NCI-H2081 (cell line): ENCODE measurements around the gene MEF2D.

Source experiments
- DNase-seq, 2 experiments: peaks; one replicate each; lab custom pipeline; 2025; lab: John Stamatoyannopoulos, UW

The MEF2D gene

DNA sequence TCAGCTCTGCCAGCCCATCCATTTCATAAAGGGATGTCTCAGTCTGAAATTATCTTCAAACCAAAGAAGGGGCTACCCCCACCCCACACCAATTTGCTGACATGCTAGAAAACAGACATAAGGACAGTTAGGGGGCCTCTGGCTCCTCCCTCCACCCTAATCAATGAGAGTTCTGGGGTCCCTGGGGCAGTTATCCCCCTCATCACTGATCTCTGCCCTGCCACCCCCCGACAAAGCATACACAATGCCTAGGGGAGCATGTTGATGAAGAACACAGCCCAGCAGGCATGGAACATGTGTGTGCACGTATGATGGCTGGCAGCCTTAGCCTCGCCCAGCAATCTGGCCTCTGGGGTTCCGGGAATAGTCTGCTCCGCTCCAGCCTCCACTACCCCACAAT lies 72.6 kb downstream of the MEF2D start:
- no peak for DNase-seq

DNA sequence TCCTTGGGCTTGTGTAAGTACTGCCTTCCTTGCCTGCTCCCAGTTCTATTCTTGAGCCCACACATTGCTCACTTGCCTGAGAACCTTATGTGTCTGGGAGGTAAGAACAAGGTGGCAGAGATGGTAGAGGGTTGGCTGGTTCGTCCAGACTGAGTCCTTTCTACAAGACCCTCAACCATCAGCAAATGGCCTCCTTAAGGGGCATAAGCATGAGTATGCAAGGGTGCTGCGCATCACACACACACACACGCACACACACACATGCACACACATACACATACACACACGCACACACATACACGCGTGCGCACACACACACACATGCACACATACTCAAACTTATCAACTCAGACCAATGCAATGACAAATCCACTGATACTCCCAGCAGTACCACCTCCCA lies 74.6 kb downstream of the MEF2D start:
- no peak for DNase-seq

DNA sequence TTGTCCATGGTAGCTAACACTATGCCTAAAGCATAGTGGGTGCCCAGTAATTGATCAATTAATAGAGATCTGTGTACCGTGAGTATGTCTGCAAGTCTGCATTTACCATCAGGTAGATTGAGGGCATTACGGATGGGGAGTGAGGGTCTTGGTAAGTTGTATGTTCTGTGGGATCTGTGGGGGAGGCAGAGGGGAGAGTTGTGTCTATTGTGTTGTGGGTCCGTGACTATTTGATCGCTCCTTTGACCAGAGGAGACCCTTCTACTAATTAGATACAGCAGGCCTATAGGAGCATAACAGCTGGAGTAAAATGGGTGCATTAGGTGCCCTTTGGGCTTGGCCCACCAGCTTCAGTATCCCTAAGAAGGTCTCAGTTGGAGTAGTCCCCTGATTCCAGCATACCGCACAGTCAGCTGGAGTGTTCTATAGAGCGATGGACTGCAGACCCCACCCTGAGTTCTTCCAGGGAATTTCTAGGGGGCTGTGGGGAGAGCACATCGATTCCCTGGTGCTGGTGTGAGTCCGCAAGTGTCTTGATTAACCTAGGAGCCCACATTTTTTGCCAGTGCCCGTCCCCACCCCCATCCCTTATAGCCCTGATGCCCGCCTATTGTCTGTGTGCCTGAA lies 75.7 kb downstream of the MEF2D start:
- no peak for DNase-seq

DNA sequence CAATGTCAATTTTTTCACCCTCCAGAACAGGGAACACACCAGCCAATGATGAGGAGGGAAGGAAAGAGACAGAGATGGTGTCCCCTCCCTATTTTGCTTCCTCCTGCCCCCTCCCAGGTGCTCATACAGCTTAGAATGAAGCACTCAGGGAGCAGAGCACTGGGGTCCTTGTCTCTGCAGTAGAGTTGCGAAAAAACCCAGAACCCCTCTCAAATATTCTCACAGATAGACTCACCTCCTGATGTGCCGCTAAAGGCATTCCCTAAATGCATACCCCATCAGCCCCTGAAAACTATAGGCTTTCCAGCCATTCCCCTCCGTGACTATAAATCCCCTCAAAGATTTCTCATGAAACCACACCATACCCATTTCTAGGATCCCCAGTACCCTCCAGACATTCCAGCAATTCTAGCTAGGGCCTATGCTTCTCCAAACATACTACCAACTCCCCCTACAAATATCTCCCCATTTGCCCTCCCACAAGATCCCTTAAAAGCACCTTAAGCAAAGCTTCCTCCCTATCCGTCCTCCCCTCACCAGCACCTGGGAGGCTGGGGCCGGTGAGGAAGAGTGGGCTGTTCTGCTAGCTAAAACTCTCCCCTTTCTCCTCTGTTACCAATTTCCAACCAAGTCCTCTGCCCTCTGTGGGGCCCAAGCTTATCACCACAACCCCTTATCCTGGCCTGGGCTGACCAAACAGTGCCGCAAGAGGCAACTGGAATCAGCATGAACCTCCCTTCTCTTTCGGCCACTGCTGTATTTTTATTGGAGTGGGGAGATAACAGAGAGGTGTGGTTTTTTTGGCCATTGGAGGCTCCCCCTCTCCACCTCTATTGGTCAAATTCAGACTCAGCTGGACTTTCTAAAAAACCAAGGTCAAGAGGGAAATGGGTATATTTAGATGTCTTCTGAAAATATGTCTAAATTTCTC lies 76.9 kb downstream of the MEF2D start:
- DNase-seq = no peak

DNA sequence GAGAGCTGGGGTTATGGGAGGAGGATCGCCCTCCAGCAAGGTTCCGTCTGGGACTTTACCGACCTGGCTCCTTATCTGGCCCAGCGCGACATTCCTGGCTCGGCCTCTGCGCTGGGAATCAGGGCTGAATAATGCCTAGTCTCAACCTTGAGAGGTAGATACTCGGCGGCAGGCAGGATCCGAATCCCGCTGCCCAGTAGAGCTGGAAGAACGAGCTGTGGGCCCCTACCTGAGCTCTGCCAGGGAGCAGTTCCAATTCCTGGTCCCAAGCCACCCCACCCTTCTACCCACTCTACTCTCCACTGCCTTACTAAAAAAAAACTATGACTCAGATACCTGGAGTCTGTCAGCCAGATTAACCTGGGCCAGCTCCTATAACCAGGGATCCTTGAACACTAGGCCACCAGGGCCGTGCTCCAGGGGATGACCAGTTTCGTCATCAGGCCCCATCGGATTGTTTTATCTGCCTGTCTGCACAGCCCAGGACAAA lies 77.9 kb downstream of the MEF2D start:
- DNase-seq = no peak

DNA sequence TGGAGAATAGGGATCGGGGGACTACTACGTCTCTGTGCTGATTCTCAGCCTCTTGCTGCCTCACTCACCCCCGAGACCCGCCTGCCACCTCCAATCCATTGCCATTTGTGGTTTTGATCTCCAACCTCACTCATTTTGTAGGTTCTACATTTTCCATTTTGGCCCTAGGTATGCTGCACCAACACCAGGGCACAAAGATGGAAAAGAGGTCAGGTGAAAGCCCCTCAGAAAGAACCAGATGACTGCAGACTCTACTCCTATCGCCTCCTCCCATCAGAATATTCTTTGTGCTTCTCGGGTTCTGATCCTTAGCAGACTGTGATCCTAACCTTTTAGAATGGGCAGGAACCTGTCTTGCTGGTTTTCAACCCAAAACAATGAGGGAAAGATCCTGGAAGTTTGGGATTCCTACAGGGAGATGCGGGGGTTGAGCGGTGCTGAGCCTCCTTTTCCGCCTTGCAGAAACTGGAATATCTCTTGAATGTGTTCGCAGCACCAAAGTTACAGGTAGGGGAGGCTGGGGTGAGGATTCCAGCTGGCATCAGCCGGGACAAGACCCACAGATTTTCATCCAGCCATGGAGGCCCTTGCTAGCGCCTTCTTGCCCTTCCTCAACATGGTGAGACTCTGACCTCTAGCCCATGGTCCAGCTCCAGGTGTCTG lies 78.5 kb downstream of the MEF2D start:
- no peak for DNase-seq

DNA sequence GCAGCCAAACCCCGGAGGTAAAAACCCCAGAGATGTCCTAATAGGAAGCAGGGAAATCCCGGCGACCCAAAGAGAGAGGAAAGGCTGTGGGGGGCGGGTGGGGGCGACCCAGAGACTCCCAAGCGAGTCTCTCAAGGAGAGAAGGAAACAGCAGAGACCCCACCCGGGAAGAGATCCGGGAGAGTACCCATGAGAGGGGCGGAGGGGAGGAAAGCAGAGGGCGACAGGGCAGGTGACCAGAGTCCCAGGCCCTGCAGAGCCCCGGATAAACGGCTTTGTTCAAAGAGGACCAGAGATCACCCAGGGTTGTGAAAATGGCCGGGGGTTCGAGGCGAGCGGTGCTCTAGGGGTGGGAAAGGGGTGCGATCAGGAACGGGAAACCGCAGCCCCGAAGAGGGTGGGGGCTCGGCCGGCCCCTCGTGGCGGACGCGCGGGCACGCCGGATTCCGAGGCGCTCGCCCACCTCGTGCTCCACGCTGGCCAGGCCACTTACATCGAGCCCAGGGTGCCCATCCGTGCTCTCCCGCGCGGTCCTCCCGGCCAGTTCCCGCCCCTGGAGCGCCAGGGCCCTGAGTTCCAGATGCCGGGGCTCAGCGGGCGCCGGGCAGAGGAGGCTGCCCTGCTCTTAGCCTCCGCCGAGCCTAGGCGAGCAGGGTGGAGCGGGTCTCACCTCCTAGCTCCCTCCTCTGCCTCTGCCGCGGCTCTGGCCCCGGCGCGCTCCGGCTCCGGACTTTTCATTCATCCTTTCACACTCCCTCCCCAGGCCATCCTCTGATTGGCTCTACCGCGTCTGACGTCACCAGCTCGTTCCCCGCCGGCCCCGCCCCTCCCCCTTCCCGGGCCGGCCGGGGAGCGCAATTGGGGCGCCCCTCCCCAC lies 79.3 kb downstream of the MEF2D start:
- DNase-seq = peak; percentile 85

DNA sequence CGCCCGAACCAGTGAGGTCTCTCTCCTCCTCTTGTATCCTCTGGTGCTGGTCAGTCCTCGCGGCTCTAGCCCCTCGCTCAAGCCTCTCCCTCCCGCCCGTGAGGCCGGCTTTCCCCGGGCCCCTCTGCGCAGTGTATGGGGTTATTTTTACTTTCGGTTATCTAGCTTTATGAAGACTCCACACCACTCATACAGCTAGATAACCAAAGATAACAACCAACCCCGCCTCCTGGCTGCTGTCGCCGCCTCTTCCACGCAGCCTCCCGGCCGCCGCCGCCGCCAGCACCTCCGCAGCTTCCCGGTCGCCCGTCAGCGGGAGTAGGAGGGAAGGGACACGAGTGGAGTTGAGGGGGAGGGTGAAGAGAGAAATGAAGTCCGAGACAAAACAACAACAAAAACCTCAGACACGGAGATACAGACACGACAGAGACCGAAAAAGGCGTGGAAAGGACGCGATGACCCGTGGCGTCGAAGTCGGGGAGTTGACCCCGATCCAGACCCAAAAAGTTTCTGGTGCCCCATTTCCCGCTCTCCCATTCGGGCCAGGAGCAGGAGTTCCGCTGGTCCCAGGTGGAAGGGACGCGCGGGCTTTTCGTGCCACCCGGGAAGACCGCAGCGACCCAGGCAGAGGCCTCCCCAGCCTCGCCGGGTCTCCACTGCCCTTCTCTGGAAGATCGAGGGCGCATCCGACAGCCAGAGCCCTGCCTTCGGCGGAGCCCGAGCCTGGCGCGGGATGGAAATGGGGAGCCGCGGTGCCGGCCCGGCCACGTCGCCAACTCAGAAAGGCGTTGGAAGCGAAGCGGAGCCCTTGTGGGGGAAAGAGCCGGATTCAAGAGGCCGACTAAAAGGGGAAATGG lies 80.1 kb downstream of the MEF2D start:
- DNase-seq = no peak

DNA sequence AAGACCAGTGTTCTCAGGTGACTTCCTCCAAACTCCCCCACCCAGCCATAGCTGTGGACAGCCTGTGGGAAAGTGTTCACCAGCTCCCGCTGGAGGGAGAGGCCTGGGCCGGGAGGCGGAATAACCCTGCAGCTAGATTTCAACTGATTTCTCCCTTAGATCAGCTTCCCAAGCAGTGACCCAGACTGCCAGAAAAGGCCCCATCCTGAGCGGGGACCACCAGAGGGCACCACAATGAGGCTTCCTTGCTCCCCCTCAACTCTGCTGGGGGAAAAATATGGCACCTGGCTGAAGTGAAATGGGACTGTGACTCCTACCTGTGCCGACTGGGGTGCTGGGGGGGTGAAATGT lies 80.7 kb downstream of the MEF2D start:
- no peak for DNase-seq

DNA sequence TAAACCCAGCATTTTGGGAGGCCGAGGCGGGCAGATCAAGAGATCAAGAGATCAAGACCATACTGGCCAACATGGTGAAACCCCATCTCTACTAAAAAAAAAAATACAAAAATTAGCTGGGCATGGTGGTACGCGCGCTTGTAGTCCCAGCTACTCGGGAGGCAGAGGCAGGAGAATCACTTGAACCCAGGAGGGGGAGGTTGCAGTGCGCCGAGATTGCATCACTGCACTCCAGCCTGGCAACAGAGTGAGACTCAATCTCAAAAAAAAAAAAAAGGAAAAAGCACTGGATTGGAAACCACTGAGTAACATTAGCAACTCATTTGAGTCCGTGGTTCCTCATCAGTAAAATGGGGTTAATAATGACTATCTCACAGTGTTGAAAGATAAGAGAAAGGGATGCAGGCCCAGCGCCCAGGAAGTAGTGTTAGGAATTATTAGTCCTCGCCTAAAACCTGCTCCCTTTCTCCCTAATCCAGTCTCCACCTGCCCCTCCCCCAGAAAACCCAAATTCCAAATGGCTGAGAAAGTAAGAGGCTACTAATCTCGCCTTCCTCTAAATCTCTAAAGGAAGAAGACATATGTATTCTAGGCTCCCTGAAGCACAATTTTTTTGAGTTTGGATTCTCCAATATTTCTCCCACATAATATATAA lies 82.0 kb downstream of the MEF2D start:
- no peak for DNase-seq

DNA sequence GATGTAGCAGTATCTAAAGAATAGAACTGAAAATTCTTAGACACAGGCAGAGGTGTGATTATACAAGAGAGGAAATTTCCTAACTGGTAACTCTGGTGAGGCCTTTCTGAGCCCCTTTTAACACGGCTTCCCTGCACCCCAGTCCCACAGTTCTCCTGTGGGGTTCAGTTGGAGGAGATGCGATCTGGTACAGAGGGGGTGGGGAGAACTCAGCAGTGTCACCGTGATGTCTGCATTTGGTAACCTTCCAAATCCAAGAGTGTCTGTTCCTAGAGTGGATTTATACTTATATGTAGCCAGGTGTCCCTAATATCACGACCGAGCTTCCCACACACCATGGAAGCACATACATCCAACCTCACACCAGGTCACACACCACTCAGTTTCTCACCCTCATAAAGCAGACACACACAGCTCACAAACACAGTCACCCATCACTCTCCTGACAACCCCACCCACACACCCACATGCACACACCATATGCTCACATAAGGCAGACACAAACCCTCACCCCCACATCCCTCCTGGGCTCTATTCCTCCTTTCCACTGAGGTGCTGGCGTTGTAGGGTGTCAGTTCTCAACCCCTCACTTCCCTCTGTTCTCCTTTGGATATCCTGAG lies 83.1 kb downstream of the MEF2D start:
- no peak for DNase-seq

DNA sequence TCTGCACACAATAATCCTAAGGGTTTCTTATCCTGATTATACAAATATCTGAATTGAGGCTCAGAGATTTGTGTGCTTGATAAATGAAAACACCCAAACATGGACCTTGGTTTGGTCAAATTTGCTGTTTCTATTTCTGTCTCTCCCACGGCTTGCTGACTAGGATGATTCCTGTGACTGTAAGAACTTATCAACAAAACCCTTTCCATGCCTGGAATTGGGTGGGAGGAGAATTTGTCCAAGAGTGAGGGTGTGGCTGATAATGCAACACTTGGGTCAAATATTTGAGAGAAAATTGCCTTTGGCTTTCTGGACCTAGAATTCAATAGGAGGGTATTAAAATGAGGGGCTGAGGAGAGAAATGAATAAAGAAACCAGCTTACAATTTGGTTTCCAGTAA lies 83.6 kb downstream of the MEF2D start:
- DNase-seq = no peak

DNA sequence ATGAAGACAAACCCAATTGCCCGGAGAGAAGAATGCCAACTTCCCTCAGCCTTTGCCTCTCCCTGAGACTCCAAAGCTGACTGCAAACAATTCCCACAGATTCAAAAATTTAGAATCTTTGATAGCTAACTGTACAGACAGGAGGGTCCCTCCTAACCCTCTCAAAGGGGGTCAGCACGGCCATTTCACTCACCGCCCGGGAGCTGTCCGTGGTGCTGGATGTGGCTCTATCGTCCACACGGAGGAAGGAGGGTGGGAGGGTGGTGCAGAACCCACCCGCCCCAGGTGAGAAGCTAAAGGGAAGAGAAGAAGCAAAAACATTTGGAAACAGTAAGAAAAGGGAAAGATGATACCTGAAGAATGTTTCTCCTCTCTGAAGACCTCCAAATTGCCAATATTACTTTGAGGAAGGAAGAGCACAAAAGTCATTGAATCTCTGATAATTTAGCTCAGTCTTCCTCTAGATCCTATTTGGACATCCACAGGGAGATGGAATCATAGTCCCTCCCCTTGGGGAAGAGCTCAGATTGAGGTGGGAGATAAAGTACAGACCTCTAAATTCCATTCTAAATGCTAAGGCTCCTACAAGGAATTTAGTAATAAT lies 86.0 kb downstream of the MEF2D start:
- DNase-seq = no peak
